HG02642 (cell line): ENCODE data around the gene SDC1.

Experiments
- ATAC-seq: cut with Tn5 transposase; IDR thresholded peaks from one replicate; pipeline ENCODE4 v1.9.1; 2021; ENCODE audit warnings: mild to moderate bottlenecking; ENCODE audit not compliant: unreplicated experiment, poor library complexity

SDC1 gene

DNA sequence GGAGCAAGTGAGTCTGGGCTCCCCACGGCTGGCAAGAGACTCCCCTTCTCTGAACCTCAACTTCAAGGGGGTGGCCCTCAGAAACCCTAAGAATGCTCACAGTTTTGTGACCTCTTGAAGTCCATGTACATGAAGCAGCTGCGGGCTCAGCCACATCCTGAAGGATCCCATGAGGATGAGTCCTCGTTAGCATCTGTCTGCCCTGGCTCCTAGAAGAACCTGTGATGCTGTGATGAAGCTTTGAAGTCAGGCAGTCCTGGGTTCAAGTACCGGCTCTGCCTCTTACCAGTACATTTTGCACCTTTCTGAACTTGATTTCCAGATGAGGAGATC is 38.1 kb downstream of the SDC1 start:
- ATAC-seq = no peak

DNA sequence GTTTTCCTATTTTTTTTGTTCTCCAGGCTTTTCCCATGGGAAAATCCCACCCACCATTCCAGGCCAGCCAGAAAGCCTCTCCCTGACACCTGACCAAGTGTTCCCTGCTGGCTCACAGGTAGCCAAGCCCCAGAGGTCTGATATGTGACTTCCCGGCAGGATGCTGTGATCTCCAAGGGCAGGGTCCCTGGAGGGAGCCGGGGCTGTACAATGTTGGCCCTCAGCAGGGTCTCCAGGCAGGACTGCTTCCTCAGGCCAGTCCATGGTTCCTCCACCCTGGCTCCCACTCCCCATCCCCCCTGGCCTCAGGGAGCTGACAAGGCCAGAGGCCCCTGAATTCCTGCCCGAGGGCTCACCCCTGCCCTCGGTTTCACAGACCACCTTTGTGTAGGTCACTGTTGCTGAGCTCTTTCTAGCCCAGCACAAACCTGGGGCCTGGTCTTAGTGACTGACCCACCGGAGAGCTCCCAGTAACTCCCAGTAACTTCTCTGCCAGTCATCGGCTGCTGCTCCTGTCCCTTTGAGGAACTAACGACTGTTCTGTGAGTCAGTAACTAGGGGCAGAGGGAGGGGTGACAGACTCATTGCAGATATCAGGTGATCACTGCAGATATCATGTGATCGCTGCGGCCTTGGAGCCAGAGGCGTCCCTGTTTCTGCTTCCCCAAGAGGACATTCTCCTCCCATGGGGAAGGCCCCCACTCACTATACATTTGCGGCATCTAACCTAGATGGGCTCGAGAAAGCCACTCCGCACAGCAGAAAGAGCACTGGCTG is 38.7 kb downstream of the SDC1 start:
- ATAC-seq = no peak

DNA sequence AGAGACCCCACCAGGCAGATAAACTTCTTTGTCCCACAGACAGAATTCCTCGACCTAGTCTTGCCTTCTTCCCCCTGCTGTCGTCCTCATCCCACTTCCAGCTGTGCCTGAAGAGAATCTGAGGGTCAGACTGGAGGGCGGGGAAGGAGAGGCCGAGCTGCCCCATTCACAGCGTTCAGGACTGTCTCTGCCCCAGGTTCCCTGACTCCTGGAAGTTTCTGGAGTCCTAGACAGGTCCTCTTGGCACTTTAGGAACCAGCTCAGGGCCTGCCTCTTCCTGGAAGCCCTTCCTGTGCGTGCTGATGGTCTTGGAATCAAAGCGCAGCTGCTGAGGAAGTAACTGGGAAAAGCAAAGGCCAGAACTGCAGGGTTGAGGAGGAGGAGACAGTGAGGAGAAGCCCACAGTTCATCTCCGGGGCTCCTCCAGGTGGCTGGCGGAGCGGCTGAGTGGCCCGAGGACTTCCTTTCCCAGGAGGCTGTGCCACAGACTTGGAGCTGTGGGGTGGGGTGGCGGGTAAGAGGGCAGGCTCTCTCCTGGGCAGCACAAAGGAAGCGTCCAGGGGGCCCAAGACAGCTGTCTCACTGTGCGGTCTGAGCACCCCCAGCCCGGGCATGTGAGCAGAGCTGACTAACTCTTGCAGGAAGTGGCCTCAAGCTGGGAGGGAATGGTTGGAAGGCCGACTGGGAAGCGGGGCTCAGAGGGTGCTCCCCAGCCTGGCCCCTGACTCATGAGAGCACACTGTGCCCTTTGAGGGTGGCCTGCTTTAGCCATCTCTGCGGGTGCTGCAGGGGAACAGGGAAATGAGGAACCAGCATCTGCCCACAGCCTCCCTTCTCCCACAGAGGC is 39.5 kb downstream of the SDC1 start:
- ATAC-seq = no peak

DNA sequence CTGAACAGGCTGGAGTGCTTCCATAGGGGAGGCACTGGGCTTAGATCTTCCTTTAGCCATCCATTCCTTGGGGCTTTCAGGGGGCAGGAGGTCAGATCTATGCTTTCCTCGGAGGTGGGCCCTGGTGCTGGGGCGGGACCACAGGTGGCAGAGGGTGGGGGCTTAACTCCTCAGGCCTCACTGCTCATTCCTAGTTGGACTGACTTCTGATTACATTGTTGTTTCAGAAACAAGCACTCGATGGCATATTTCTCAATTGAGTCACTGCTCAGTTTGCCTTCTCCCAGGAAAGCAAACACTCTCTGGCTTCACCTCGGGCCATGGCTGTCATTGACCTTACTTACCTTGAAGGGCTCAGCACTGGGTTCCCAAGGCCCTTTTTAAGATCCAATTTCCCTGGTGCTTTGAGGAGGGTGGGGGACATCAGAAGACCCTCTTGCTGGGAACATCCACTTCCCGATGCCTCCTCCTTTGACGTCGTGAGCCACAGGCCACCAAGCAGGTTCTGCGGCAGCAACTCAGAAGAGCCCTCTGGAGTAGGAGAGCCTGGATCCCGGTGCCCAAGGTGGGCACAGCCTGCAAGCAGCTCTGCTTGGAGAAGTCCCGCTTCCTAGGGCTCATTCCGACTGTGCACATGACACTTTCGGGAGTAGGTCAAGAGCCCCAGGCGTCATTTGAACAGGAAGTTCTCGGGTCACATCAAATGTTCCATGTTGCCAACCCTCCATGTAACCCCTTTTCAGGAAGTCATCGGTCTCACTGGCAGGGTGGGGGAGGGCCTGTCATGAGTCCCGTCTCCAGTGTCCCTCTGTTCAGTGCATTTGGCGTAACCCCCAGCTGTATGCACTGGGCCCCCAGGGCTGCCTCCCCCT is 40.6 kb downstream of the SDC1 start:
- ATAC-seq = no peak

DNA sequence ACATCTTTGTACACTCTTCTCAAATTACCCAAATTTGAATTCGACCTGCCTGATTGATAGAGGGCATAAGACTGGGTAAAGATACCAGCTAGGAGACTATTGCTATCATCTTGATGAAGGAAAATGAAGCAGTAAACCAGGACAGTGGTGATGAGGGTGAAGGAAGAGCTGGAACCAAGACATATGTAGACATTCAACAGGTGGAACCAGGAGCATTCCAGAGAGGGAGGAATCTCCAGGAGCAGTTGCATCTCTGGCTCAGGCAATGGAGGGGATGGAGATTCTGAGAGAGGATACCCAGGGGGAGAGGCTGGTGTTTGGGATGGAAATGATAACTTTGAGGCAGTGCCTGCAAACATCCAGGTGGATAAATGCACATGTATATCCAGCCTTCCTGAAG is 41.6 kb downstream of the SDC1 start:
- ATAC-seq = no peak

DNA sequence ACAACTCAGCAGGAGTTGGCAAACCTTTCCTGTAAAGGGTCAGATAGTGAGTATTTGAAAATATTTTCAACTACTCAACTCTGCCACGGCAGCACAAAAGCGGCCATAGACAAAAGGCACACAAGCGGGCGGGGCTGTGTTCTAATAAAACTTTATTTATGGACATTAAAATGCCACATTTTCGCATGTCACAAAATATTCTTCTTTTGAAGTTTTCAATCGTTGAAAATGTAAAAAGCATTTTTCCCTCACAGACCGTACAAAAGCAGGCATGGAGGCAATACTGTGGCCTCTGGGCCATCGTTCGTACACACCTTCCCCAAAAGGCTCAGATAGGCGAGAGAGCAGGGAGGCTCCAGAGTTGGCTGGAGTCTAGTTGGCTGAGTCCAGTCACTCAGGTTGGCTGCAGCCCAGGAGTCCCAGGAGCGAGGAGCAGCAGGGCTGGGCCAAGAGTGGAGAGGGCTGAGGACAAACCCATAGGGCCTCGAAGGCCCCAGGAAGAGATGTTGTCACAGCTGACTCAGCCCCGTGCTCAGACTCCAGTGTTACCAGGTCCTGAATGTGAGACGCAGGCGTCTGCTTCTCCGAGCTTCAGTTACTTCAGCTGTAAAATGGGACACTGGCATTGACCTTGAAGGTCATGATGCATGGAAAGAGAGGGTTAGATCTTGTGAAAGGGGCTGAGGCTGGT is 42.5 kb downstream of the SDC1 start:
- no peak for ATAC-seq

DNA sequence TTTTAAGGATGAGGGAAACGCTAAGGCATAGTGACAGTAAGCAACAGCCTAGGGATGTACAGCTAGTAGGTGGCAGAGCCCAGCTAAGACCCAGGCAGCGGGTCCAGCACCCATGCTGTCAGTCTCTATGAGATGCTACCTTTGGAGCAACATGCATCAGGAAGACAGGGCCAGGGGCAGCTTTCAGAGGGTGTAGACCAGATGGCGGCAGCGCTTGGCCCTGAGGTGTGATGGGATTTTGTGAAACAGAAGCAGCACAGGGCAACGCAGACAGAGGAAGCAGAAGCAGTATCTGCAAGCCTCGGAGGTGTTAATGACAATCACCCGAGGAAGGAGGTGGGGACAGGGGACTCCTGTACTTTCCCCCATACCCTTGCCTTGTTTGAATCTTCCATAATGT is 43.2 kb downstream of the SDC1 start:
- ATAC-seq = no peak

DNA sequence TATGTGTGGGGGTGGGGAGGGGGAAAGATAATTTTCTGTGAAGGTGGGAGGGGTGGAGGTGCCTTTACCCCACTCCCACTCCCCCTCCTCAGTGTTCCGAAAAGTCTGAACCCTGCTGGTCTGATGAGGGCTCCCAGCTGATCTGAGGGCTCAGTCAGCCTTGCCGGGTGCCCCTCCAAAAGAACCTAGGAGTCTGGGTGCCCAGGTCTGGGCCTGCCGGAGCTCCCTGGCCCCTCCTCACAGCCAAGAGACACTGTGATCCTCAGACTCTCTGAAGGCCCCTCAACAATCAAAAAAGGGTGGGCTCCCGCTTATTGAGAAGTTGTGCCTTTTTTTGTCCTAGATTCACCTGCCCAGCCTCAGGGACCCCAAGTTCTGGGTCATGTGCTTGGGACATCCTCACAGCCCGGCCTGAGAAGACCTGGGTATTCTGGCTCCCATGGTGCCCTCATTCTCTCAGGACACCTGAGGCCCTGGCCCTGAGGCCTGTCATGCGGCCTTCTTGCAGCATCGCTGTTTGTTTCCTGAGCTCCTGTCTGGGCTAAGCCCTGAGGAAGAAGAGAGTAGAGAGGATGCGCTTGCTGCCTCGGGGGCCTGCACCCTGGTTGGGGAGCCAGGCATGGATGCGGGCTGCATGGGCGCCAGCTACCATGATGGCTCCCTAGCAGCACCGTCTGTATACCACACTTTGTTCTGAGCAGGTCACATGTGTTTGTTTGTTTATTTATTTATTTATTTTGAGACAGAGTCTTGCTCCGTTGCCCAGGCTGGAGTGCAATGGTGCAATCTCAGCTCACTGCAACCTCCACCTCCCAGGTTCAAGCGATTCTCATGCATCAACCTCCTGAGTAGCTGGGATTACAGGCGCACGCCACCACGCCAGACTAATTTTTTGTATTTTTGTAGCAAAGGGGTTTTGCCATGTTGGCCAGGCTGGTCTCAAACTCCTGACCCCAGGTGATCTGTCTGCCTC is 44.0 kb downstream of the SDC1 start:
- ATAC-seq = no peak

DNA sequence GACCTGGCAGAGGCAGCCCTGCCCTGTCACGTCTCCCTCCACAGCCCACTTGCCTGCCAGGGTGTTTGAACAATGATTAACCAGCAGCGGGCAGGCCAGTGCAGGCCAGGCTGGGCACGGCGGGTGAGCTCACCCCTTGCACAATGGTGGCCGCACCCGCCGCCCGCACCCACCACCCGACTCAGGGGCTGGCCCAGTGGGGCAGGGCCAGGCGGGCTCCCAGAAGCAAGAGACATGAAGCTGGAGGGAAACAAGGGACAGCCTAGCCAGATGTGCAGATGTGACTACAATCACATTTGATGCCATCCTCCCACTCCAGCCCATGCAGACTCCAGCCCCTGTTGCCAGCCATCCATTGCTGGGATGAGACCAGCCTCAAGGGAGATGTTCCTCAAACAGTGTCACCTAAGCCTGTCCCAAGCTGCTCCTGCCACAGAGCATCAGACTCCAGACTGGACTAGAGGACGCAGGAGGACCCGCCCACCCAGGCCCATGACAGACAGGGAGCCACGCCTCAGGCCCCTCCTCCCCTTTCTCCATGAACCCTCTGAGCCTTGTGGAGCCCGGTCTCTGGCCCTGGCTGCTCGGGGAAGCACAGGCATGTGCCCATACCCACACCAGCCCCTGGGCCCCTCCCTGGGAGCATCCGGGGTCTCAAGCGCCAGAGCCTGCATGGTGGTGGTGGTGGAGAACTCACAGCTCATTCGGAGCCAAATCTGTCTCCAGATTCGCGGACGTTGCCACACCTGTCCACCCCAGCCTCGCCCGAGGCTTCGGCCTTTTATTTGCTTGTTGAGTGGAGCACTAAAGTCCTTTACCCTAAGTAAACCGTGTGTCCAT is 45.0 kb downstream of the SDC1 start:
- ATAC-seq = no peak

DNA sequence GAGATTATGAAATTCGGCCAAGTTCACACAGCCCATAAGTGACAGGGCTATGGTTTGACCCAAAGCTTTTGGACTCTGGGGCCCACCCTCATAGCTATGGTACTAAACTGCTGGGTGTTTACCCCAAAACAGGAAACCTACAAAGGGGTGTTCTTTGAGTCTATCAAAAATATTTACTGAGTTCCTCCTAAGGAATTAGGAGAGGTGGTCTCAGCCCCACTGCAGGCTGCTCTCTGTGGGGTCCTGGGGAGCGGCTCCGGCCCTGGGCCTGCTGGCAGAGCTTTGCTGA is 45.5 kb downstream of the SDC1 start:
- no peak for ATAC-seq

DNA sequence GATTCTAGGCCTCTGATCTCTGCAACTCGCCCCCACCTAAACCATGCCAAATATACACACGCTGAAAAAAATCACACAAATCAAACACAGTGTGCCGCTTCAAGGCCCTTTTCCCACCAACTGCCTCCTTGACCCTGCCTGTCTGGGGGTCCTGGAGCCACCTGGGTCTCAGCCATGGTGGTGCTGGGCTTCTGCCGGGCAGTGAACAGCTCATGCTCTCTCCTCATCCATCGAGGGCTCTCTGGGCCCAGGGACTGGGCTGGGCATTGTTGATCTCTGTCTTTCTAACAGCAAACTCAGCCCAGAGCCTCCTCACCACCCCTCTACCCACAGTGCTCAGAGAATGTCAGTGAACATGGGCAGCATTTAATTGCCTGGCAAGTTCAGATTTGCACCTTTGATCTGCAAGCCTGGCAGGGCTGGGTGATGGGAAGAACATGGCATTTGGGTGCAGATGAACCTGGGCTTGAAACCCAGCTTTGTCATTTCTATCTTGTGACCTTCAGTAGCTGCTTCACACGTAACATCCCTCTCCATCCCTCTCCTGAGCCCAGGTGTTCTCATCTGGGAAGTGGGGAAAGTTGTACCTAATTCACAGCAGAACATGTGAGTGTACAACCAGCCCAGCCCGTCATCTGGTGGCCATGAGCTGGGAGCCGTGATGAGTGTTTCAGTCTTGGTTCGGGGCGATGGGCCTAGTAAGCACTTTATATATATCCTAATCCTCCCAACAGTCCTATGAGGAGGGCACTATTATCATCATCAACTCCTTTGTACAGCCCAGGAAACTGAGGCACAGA is 46.1 kb downstream of the SDC1 start:
- no peak for ATAC-seq

DNA sequence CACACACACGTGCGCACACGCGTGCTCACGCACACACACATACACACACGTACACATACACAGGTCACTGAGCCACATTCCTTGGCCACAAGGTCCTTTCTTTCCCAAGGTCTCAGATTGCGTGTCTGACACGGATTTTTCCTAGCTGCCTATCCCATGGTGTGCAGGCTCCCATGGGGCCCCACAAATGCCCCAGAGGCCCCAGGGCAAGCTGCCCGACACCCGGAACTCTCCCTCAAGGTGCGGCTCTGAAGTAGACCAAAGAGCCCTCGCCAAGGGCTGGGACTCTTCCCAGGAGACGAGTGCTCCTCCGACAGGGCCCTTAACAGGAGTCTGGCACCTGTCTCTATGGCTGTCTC is 46.7 kb downstream of the SDC1 start:
- ATAC-seq = no peak

DNA sequence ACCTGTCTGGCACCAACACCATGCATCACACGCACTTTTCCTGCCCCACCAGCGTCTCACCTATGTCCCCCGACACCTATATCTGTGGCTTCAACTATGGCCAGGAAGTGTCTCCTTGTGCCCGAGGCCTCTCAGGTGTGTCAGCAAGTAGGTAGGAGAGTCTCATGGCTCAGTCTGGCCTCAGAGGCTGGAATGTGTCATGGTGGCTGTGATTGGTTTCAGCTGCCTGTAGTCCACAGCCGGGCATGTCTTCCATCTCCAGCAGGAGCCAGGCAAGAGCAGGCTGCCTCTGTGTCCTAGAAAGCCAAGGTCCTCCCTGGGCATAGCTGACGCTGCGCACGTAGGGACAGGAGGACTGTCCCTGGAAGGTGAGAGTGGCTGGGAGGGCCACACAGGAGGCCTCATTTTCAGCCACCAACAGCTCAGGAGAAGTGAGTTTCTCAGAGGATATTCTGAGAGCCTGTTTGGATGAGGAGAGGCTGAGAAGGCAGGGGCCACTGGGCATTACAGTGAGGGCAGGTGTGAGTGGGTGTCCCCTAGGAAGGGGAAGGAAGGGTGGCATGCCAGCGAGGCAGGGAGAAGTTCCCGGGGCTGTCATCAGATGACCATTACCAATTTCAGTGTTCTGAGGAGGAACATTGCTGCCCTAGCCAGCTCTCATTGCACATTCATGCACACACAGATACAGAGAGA is 47.2 kb downstream of the SDC1 start:
- ATAC-seq = no peak

DNA sequence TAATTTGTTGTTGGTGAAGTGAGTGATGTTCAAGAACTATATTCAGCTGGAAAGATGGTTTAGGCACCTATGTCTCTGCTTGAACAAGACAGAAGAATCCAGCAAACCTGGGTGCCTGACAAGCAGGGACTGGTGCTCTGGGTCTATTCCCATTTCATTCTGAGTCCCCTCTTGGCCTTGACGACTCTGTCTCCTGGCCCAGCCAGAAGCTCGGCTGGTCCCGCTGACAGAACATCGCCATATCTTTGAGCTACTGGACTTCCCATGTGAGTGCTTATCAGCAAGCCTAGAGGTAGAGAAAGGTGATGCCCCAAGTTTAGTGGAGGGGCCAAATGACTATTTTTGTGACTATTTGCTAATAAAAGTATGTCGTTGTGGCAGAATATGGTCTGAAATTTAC is 48.2 kb downstream of the SDC1 start:
- no peak for ATAC-seq

DNA sequence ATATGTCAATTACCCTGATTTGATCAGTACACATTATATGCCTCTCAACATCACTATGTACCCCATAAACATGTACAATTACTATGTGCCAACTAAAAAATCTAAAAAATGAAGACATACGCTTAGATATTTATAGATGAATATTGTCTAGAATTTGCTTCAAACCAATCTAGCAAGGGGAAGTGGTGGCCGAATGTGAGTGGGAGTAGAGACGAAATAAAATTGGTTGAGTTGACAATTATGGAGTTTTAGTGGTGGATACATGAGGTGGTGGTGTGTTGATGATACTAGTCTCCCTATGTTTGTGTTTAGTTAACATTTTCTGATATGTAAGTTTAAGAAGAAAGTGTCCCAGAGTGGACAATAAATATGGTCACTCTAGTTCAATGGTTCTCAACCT is 49.0 kb downstream of the SDC1 start:
- no peak for ATAC-seq

DNA sequence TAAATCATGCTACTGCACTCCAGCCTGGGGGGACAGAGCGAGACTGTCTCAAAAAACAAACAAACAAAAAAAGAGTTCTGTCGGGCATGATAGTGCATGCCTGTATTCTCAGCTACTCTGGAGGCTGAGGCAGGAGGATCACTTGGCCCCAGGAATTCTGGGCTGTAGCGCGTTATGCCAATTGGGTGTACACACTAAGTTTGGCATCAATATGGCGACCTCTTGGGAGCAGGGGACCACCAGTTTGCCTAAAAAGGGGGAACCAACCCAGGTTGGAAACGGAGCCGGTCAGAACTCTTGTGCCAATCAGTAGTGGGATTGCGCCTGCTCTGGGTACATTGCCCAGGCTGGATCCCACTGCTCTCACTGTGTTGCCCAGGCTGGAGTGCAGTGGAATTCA is 49.7 kb downstream of the SDC1 start:
- ATAC-seq = no peak

DNA sequence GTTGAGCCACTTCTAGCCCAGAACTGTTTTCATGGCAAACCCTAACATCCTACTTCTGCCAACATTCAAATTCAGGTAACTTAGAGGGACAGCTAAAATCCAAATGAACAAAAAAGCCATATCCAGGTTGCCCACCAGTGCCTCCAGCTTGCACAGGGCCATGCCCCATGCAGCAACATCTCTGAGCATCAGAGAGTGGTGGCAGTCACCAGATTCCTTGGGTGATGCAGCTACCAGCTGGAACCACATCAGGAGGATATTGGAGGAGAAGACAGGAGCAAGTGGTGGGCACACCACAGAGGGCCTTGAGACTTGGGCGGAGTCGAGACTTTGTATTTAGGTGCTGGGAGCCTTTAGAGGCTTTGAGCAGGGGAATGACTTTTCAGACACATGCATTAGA is 50.5 kb downstream of the SDC1 start:
- ATAC-seq = no peak
